SH-SY5Y (cell line): Measurements from ENCODE around the gene GPD1L.

Source experiments
- GATA2 ChIP-seq: IDR thresholded peaks from 2 replicates; pipeline ENCODE4 v1.6.1; 2011; ENCODE audit warnings: mild to moderate bottlenecking, low read depth, low read length
- GATA3 ChIP-seq: IDR thresholded peaks from 2 replicates; pipeline ENCODE4 v1.6.1; 2011; ENCODE audit warnings: low read depth, mild to moderate bottlenecking, low read length, moderate library complexity

- TF ChIP-seq GATA2 (no peak), GATA3 (no peak)
Measured at GRCh38 chr3:32157600-32158264, 51.3 kb downstream of the GPD1L start.
